AG10803 (cell line): ENCODE data around the gene SCN3A.

Source experiments
- DNase-seq: peaks from one replicate; pipeline ENCODE4 v3.0.0; 2010; ENCODE audit warnings: low read depth
- H3K4me3 ChIP-seq: 2 replicates; pipeline ENCODE4 v1.5.1; 2011; ENCODE audit warnings: mild to moderate bottlenecking, low read length, control low read depth
- CTCF ChIP-seq: conservative IDR thresholded peaks from 2 replicates; pipeline ENCODE4 v1.5.1; 2011; ENCODE audit warnings: mild to moderate bottlenecking, low read length, control low read depth, inconsistent platforms

Gene SCN3A

GRCh38 chr2:165239856-165240515 lies 36.1 kb upstream of the SCN3A start:
- no peak overlapping the region for H3K4me3 ChIP-seq
- no peak for DNase-seq
- TF ChIP-seq CTCF = no peak

GRCh38 chr2:165239230-165239629 lies 35.4 kb upstream of the SCN3A start, which contains the start of gene SCN2A:
TSS of gene SCN2A (plus strand) at chr2:165239414. CDS start at chr2:165295824, 56,410 bp downstream.
- peak; percentile 58 for TF ChIP-seq CTCF
- DNase-seq = peak; percentile 48
- H3K4me3 ChIP-seq = no peak within 1 kb of the TSS

GRCh38 chr2:165238295-165238694 lies 34.4 kb upstream of the SCN3A start:
- peak; percentile 24 for DNase-seq
- TF ChIP-seq CTCF = no peak
- no peak overlapping the region for H3K4me3 ChIP-seq

GRCh38 chr2:165237056-165237455 lies 33.2 kb upstream of the SCN3A start:
- DNase-seq = no peak
- TF ChIP-seq CTCF = no peak
- no peak overlapping the region for H3K4me3 ChIP-seq

GRCh38 chr2:165227571-165227970 lies 23.7 kb upstream of the SCN3A start:
- H3K4me3 ChIP-seq = no peak overlapping the region
- no peak for TF ChIP-seq CTCF
- DNase-seq = no peak

GRCh38 chr2:165224941-165225340 lies 21.1 kb upstream of the SCN3A start:
- DNase-seq = no peak
- no peak overlapping the region for H3K4me3 ChIP-seq
- no peak for TF ChIP-seq CTCF

GRCh38 chr2:165219481-165219880 lies 15.6 kb upstream of the SCN3A start:
- H3K4me3 ChIP-seq = no peak overlapping the region
- TF ChIP-seq CTCF = no peak
- peak; percentile 1 for DNase-seq
